ENCODE data around the gene PAPSS1. TPM values are rescaled to one million over a fixed set of nuclear protein-coding genes. Genes with fewer than 3 reads are reported as not detected.
A peak's percentile ranks its signal among the peaks of the same experiment; 100 is the strongest.

Gene PAPSS1
- polyA plus RNA-seq, 3 donors: 46.4 to 79.6 (median 64.8) TPM

DNA sequence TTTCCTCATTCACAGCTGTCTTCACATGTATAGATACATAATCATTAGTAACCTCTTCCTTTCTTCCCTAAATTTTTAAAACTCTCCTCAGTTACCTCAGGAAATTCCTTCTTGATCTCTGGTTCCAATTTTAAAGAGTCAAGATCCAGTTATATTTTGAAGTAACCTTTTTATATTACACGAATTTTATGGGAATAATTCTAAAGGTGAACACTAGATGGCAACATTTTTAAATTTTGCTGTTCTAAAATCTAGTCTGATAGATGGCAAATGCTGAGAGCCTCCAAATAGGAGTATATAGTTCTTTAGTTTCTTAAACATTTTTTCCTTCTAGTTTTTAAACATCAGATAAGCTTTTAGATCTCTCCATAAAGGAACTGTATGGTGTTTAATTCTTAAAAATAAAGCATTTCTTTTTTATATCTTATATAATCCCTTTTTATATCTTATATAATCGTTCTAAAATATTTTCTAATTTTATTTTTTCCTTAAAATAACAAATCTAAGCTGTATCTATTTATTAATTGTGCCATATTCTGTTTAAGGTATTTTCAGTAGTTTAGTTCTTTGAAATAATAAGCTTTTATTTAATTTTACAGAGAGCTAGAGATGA, 37.9 kb upstream of the PAPSS1 start:
- Histone ChIP-seq H3K9me3 (replicated peaks in 1 of 2; ENCODE audit: control insufficient read depth in 1 of 2, insufficient read depth in 1 of 2, low read length in 2 of 2) (no peaks in the 10 kb centered on the region), H3K79me2 (ENCODE audit: insufficient read depth, low read length) (no peaks in the 10 kb centered on the region), H3K27me3 (ENCODE audit: control insufficient read depth in 2 of 2, insufficient read depth in 2 of 2, low read length in 2 of 2) (no peaks in the 10 kb centered on the region), H2AFZ (ENCODE audit: insufficient read depth, low read depth, low read length, poor library complexity, severe bottlenecking) (peak overlapping the region; percentile 9), H3K4me2 (replicated peaks; ENCODE audit: extremely low read depth, low read length, poor library complexity, severe bottlenecking) (peak overlapping the region; percentile 33), H3K27ac (ENCODE audit: low read depth in 1 of 2, low read length in 2 of 2) (peak overlapping the region in 1 of 2 donors; percentile 56), H3K4me1 (ENCODE audit: control insufficient read depth in 1 of 2, insufficient read depth in 2 of 2, low read length in 2 of 2) (peaks cover 24% of the 10 kb centered on the region in 2 donors), H3K9ac (ENCODE audit: insufficient read depth, low read length, poor library complexity, severe bottlenecking) (no peak overlapping the region), H4K20me1 (ENCODE audit: insufficient read depth, low read length) (no peaks in the 10 kb centered on the region), H3K4me3 (replicated peaks in 1 of 3; ENCODE audit: low read depth in 2 of 3, low read length in 3 of 3) (peak overlapping the region in 1 of 3 experiments; percentile 36), H3K36me3 (replicated peaks in 1 of 2; ENCODE audit: control insufficient read depth in 1 of 2, insufficient read depth in 2 of 2, low read length in 2 of 2) (no peaks in the 10 kb centered on the region)
- no peaks in the 10 kb centered on the region for H3K36me3 Mint-ChIP-seq
- peaks cover 0 to 10% (median 0%) of the 10 kb centered on the region in 3 donors for H3K27me3 Mint-ChIP-seq (ENCODE audit: low read depth in 3 of 3)
- H3K4me1 Mint-ChIP-seq: peaks cover 26% of the 10 kb centered on the region
- TF ChIP-seq, protein P1, sequence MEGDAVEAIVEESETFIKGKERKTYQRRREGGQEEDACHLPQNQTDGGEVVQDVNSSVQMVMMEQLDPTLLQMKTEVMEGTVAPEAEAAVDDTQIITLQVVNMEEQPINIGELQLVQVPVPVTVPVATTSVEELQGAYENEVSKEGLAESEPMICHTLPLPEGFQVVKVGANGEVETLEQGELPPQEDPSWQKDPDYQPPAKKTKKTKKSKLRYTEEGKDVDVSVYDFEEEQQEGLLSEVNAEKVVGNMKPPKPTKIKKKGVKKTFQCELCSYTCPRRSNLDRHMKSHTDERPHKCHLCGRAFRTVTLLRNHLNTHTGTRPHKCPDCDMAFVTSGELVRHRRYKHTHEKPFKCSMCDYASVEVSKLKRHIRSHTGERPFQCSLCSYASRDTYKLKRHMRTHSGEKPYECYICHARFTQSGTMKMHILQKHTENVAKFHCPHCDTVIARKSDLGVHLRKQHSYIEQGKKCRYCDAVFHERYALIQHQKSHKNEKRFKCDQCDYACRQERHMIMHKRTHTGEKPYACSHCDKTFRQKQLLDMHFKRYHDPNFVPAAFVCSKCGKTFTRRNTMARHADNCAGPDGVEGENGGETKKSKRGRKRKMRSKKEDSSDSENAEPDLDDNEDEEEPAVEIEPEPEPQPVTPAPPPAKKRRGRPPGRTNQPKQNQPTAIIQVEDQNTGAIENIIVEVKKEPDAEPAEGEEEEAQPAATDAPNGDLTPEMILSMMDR (IDR thresholded peaks at IDR 0.05): peak; percentile 87
- intact Hi-C loops (cut with micrococcal nuclease): loop anchor here (5.0 kb wide), 1 partner anchor 154 kb away; no protein-coding TSS in a partner anchor
- WGBS (ENCODE audit: insufficient coverage): no CpG with 5 or more reads among the region's 2 CpGs
- H3K9me3 Mint-ChIP-seq: peaks cover 0 to 2% (median 0%) of the 10 kb centered on the region in 7 donors
- H3K4me3 Mint-ChIP-seq: peak overlapping the region in 1 of 2 donors; percentile 54
- H3K27ac Mint-ChIP-seq: peak overlapping the region in 5 of 7 donors; percentile 54 to 81 (median 70)
- DNase-seq: peak; percentile 12 to 62 (median 28)

DNA sequence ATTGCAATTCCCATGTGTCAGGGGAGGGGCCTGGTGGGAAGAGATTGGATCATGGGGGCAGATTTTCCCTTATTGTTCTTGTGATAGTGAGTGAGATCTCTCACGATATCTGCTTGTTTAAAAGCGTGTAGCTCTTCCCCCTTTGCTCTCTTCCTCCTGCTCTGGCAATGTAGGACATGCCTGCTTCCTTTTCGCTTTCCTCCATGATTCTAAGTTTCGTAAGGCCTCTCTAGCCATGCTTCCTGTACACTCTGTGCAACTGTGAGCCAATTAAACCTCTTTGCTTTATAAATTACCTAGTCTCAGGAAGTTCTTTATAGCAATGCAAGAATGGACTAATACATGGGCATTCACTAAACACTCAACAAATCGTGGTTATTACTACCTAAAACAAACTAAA, 37.2 kb upstream of the PAPSS1 start:
- no peaks in the 10 kb centered on the region for H3K79me2 ChIP-seq (ENCODE audit: insufficient read depth, low read length)
- Mint-ChIP-seq H3K4me1 (peaks cover 24% of the 10 kb centered on the region), H3K4me3 (no peak overlapping the region), H3K27me3 (ENCODE audit: low read depth in 3 of 3) (peaks cover 0 to 10% (median 0%) of the 10 kb centered on the region in 3 donors), H3K9me3 (peaks cover 0 to 2% (median 0%) of the 10 kb centered on the region in 7 donors), H3K27ac (peak overlapping the region in 6 of 7 donors; percentile 7 to 76 (median 44)), H3K36me3 (no peaks in the 10 kb centered on the region)
- no peaks in the 10 kb centered on the region for H3K9me3 ChIP-seq (replicated peaks in 1 of 2; ENCODE audit: control insufficient read depth in 1 of 2, insufficient read depth in 1 of 2, low read length in 2 of 2)
- peak overlapping the region in 1 of 2 donors; percentile 56 for H3K27ac ChIP-seq (ENCODE audit: low read depth in 1 of 2, low read length in 2 of 2)
- H3K36me3 ChIP-seq (replicated peaks in 1 of 2; ENCODE audit: control insufficient read depth in 1 of 2, insufficient read depth in 2 of 2, low read length in 2 of 2): no peaks in the 10 kb centered on the region
- H3K4me3 ChIP-seq (replicated peaks in 1 of 3; ENCODE audit: low read depth in 2 of 3, low read length in 3 of 3): peak overlapping the region in 1 of 3 experiments; percentile 36
- TF ChIP-seq, protein P1 (IDR thresholded peaks at IDR 0.05): no peak
- 43% methylated on average over 3 of the region's 5 CpGs for WGBS (ENCODE audit: insufficient coverage)
- no peak overlapping the region for H3K9ac ChIP-seq (ENCODE audit: insufficient read depth, low read length, poor library complexity, severe bottlenecking)
- H3K27me3 ChIP-seq (ENCODE audit: control insufficient read depth in 2 of 2, insufficient read depth in 2 of 2, low read length in 2 of 2): no peaks in the 10 kb centered on the region
- peak overlapping the region; percentile 33 for H3K4me2 ChIP-seq (replicated peaks; ENCODE audit: extremely low read depth, low read length, poor library complexity, severe bottlenecking)
- H3K4me1 ChIP-seq (ENCODE audit: control insufficient read depth in 1 of 2, insufficient read depth in 2 of 2, low read length in 2 of 2): peaks cover 24% of the 10 kb centered on the region in 2 donors
- no peaks in the 10 kb centered on the region for H4K20me1 ChIP-seq (ENCODE audit: insufficient read depth, low read length)
- H2AFZ ChIP-seq (ENCODE audit: insufficient read depth, low read depth, low read length, poor library complexity, severe bottlenecking): peak overlapping the region; percentile 58
- intact Hi-C loops (cut with micrococcal nuclease): loop anchor here (5.0 kb wide), 1 partner anchor 155 kb away; no protein-coding TSS in a partner anchor
- DNase-seq: peak; percentile 18 to 44 (median 43)

Measured in CD14-positive monocyte (primary cell).